HG03442 (cell line): Measurements from ENCODE around the gene NAT8.
"Not testable (repeated sequence)": the region's sequence is repeated elsewhere in the genome, so short reads cannot be mapped to it uniquely, and the experiment has no call there.

Experiments
- ATAC-seq: cut with Tn5 transposase; IDR thresholded peaks from one replicate; pipeline ENCODE4 v1.9.1; 2021; ENCODE audit warnings: mild to moderate bottlenecking, moderate library complexity; ENCODE audit not compliant: unreplicated experiment

The NAT8 gene

DNA sequence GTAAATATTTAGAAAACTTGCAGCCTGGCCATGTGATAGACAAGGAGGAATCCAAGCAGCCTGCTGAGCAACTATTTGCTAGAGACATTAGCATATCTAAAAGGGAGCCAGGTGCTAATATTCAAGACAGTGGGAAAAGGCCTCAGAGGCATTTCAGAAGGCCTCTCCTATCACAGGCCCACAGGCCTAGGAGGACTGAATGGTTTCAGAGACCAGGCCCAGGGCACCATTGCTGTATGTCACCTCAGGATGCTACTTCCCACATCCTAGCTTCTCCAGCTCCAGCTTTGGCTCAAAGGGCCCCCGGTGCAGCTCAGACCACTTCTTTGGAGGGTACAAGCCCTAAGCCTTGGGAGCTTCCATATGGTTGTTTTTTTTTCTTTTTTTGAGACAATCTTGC is 3.8 kb downstream of the NAT8 start:
- ATAC-seq = no peak

- not testable (repeated sequence) for ATAC-seq
Measured at GRCh38 chr2:73636977-73637376, 5.2 kb downstream of the NAT8 start.

DNA sequence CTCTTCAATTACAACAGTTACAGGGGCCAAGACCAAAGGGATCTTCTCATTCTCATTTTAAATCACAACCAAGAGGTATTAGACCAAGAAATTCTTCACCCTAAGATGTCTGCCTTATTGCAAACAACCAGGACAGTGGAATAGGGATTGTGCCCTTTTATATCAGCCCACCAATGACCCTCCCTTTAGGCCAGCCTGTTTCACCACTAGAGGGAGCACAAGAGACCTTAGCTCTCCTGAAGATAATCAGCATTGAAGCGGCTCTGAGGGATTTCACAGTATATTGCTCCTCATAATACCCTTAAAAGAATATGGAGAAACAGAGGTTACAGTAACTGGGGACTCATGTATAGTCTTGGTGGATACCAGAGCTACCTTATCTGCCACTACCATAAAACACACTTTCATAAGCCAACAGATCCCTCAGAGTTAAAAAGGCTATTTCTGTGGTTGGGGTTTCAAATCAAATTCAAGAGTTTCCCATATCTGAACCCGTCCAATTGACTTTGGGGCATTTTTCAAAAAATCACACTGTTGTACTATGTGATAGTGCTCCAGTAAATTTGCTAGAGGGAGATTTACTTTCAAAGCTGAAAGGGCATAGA is 11.5 kb downstream of the NAT8 start:
- peak; percentile 58 for ATAC-seq

DNA sequence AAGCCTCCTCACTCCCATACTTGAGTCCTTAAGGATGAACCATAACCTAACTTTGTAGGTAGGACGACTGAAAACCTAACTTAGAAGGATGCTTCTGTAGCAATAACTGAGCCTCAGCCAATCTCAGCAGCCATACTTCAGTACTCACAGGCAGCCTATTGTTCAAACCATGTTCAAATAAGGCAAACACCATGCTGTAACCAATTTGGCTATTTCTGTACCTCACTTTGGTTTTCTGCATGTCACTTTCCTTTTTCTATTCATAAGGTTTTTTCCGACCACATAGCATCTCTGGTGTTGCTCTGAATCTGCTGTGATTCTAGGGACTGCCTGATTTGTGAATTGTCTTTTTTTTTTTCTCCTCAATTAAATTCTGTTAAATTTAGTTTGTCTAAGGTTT is 13.7 kb downstream of the NAT8 start:
- ATAC-seq = peak; percentile 79

DNA sequence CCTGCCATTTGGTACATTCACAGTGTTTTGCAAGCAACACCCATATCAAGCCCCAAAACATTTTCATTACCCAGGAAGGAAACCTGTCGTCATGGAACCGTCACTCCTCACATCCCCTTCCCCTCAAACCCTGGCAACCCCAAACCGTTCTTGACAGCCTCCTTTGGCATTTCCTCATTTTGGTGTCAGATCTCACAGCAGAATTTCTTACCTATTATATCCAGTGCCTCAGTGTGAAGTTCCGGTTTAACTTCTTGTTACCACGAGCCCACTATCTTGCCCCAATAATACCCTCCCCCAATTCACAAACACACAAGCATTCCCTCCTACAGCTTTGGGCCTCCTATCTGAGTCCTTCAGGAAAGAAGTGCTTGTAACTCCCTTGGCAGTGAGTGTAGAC is 16.0 kb downstream of the NAT8 start:
- not testable (repeated sequence) for ATAC-seq

DNA sequence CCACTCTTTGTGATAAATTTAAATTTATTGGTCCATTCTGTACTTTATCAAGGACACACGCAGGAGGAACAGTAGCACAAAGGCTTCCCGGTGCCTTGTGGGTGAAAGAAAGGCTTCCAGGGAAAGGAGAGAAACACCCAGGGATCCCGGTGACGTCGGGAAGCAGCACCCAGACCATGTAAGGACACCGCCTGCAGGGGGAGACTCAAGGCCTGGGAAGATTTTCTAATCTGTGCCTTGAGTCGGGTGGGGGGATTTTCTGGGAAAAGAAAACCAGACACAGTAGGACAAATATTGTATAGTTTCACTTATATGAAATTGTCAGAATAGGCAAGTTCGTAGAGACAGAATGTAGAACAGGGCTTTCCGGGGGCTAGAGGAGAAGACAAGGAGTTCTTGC is 17.6 kb downstream of the NAT8 start:
- ATAC-seq = not testable (repeated sequence)

- not testable (repeated sequence) for ATAC-seq
Measured at GRCh38 chr2:73624036-73624435, 18.2 kb downstream of the NAT8 start.

DNA sequence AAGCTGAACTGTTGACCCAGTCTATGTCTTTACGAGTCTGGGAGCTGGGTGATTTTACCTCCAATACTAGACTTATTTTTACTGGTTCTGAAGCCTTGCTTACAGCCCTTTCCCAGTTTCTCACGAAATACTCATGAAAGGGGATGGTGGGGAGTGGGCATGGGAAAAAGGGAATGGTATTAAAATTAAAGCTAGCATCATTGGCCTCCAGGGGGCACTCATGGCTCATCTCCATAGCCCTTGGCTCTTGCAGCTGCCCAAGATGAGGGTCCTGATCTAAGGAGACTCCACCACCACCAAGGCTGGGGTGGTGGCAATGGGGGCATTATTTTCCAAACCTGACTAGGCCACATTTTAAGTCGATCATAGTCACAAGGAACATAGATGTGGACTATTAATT is 22.3 kb downstream of the NAT8 start:
- not testable (repeated sequence) for ATAC-seq

GRCh38 chr2:73614997-73615396 is 27.2 kb downstream of the NAT8 start:
- ATAC-seq = no peak

- peak; percentile 65 for ATAC-seq
Measured at GRCh38 chr2:73614105-73614504, 28.1 kb downstream of the NAT8 start.

- no peak for ATAC-seq
Measured at GRCh38 chr2:73611867-73612266, 30.4 kb downstream of the NAT8 start.

GRCh38 chr2:73611193-73611592 is 31.0 kb downstream of the NAT8 start:
- ATAC-seq = peak; percentile 66

DNA sequence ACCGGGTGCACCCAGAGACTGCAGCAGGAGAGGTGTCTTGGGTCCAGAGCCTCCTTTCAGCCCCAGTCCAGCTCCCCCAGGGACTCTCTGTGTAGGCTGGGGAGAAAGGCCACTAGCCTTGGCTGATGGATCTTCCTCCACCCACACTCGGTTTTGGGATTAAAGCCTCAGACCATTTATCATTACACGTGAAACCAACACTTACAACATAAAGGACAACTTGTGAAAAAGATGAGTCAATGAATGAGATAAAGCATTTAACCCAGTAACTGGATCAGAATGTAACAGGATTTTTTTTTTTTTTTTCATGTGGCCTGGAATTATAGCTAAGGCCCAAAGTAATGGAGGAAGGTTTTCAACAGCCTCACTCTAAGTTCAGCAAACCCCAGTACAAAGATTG is 32.1 kb downstream of the NAT8 start:
- no peak for ATAC-seq

- ATAC-seq = not testable (repeated sequence)
Measured at GRCh38 chr2:73604589-73604988, 37.6 kb downstream of the NAT8 start.

- peak; percentile 83 for ATAC-seq
Measured at GRCh38 chr2:73603099-73603588, 39.1 kb downstream of the NAT8 start.

- no peak for ATAC-seq
Measured at GRCh38 chr2:73601780-73602179, 40.4 kb downstream of the NAT8 start.

DNA sequence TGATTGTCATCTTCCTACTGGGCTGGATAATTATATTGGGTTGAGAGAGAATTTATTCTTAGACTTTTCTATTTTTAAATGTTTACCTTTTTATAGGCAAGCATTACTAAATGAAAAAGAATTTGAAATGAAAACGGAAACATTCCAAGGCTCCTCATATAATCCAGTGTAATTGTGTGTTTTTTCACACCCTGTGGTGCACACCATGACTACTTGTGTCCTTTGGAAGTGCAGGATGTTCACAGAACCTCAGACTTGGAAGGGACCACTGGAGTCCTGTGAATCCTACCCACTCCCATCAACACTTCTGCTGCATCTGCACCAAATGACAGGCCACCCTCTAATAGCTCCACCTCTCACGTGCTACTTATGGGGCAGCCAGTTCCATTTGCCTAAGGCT is 48.0 kb downstream of the NAT8 start:
- ATAC-seq = no peak

- ATAC-seq = no peak
Measured at GRCh38 chr2:73593680-73594079, 48.5 kb downstream of the NAT8 start.
